ENCODE measurements around the gene NIF3L1. TPM values are rescaled to one million over a fixed set of nuclear protein-coding genes. Genes with fewer than 3 reads are reported as not detected.

The NIF3L1 gene
- total and polyA plus RNA-seq, 2 of the 13 experiments (the other 11 are each of a cell fraction or from before 2014, with no cell fraction given) = 67.9 to 75.2 TPM

GRCh38 chr2:200862532-200863000, 26.6 kb upstream of the NIF3L1 start:
- ATAC-seq = no peak
- FAIRE-seq = no peak
- BruUV-seq (replicated peaks) = TSS peak; percentile 47
- 2% methylated on average over 13 of the region's 13 CpGs for WGBS (ENCODE audit: low lambda C conversion rate)
- H4K20me1 ChIP-seq (ENCODE audit: insufficient read depth, low read length) = peaks cover 60% of the 10 kb centered on the region
- POLR2A ChIA-PET = interaction anchor here (1.6 to 3.0 kb wide), 4 partner anchors 18 to 149 kb away, joined by 7 to 80 read pairs (median 36); partner anchors contain the start of genes NIF3L1 and PPIL3
- H3K4me3 ChIP-seq (replicated peaks in 1 of 3; ENCODE audit: insufficient read depth in 1 of 3, low read depth in 2 of 3, low read length in 3 of 3) = peak overlapping the region; percentile 91 to 99 (median 97)
- no peak overlapping the region for H2AFZ ChIP-seq (ENCODE audit: low read length)
- CTCF ChIA-PET (ENCODE audit: low intra/inter-chr PET ratio, low total read pairs) = no interaction called here
- peak overlapping the region; percentile 98 for H3K27ac ChIP-seq (ENCODE audit: extremely low read length, insufficient read depth, low read length)
- H3K36me3 ChIP-seq (replicated peaks in 1 of 2; ENCODE audit: control insufficient read depth in 1 of 2, insufficient read depth in 2 of 2, low read length in 2 of 2) = peaks cover 7 to 36% of the 10 kb centered on the region in 2 experiments
- intact Hi-C loops (cut with micrococcal nuclease; ENCODE audit: unreplicated experiment) = loop anchor here (2.0 to 5.0 kb wide), 2 partner anchors 35 to 50 kb away; no protein-coding TSS in a partner anchor
- in situ Hi-C loops (cut with HindIII; ENCODE audit: extremely low pct_ligation_motif_present, low pct_unique_long_range_greater_than_20kb) = no loop called here
- H3K9me3 ChIP-seq (ENCODE audit: low read length) = no peaks in the 10 kb centered on the region
- peak overlapping the region; percentile 83 for H3K4me2 ChIP-seq (ENCODE audit: low read depth, low read length)
- no peaks in the 10 kb centered on the region; a peak in 1 of 5 replicates for H3K27me3 ChIP-seq (ENCODE audit: control insufficient read depth in 1 of 2, insufficient read depth in 2 of 2, low read length in 2 of 2)
- peaks cover 69% of the 10 kb centered on the region for H3K79me2 ChIP-seq (ENCODE audit: insufficient read depth, low read length)
- H3K4me1 ChIP-seq (ENCODE audit: insufficient read depth, low read length) = peaks cover 61% of the 10 kb centered on the region
- peak; percentile 74 for DNase-seq (ENCODE audit: low spot score)
- H3K9ac ChIP-seq (ENCODE audit: insufficient read depth, low read depth, low read length) = peak overlapping the region; percentile 100
- TF ChIP-seq ZNF432 (CRISPR knock-in tag; IDR thresholded peaks at IDR 0.05; ENCODE audit: borderline replicate concordance) (no peak), THYN1 (CRISPR knock-in tag; IDR thresholded peaks at IDR 0.05; ENCODE audit: borderline replicate concordance, low read depth) (no peak), SAP130 (CRISPR knock-in tag; IDR thresholded peaks at IDR 0.05; ENCODE audit: low read depth) (peak; percentile 88), ATF7 (IDR thresholded peaks at IDR 0.05) (no peak), ATF7 (CRISPR knock-in tag; IDR thresholded peaks at IDR 0.05) (no peak), ZNF616 (CRISPR knock-in tag; IDR thresholded peaks at IDR 0.05; ENCODE audit: low read depth) (no peak), HDAC1 (CRISPR knock-in tag; IDR thresholded peaks at IDR 0.05) (peak; percentile 68), FOXP1 (IDR thresholded peaks at IDR 0.05) (no peak), FOXP1 (CRISPR knock-in tag; IDR thresholded peaks at IDR 0.05) (peak; percentile 3; the same call in 1 of the 2 replicates), GATA4 (IDR thresholded peaks at IDR 0.05; ENCODE audit: borderline replicate concordance, low read depth) (no peak), SP140L (CRISPR knock-in tag; IDR thresholded peaks at IDR 0.05; ENCODE audit: borderline replicate concordance) (no peak), TEAD2 (CRISPR knock-in tag; IDR thresholded peaks at IDR 0.05) (no peak), SMARCE1 (IDR thresholded peaks at IDR 0.05; ENCODE audit: borderline replicate concordance) (no peak), CREB1 (IDR thresholded peaks at IDR 0.05) (peak; percentile 86), CREB1 (CRISPR knock-in tag; IDR thresholded peaks at IDR 0.05) (peak; percentile 66; the same call in 1 of the 2 replicates), ZEB1 (IDR thresholded peaks at IDR 0.05; ENCODE audit: insufficient replicate concordance, low read depth) (no peak), TBX2 (CRISPR knock-in tag; IDR thresholded peaks at IDR 0.05; ENCODE audit: borderline replicate concordance) (0 out of 2 replicates have a peak, but pooled peaks have one; percentile 19), YEATS2 (CRISPR knock-in tag; IDR thresholded peaks at IDR 0.05; ENCODE audit: borderline replicate concordance) (no peak), ZNF569 (CRISPR knock-in tag; IDR thresholded peaks at IDR 0.05; ENCODE audit: borderline replicate concordance) (no peak), PBX2 (CRISPR knock-in tag; IDR thresholded peaks at IDR 0.05) (no peak), MAX (IDR thresholded peaks at IDR 0.05) (peak; percentile 65)
- TF ChIP-seq, protein P1, sequence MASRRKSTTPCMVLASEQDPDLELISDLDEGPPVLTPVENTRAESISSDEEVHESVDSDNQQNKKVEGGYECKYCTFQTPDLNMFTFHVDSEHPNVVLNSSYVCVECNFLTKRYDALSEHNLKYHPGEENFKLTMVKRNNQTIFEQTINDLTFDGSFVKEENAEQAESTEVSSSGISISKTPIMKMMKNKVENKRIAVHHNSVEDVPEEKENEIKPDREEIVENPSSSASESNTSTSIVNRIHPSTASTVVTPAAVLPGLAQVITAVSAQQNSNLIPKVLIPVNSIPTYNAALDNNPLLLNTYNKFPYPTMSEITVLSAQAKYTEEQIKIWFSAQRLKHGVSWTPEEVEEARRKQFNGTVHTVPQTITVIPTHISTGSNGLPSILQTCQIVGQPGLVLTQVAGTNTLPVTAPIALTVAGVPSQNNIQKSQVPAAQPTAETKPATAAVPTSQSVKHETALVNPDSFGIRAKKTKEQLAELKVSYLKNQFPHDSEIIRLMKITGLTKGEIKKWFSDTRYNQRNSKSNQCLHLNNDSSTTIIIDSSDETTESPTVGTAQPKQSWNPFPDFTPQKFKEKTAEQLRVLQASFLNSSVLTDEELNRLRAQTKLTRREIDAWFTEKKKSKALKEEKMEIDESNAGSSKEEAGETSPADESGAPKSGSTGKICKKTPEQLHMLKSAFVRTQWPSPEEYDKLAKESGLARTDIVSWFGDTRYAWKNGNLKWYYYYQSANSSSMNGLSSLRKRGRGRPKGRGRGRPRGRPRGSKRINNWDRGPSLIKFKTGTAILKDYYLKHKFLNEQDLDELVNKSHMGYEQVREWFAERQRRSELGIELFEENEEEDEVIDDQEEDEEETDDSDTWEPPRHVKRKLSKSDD (CRISPR knock-in tag; IDR thresholded peaks at IDR 0.05; ENCODE audit: low read depth) = peak; percentile 41; the same call in 1 of the 2 replicates
